ENCODE results near the gene NR2C2.

NR2C2 gene

DNA sequence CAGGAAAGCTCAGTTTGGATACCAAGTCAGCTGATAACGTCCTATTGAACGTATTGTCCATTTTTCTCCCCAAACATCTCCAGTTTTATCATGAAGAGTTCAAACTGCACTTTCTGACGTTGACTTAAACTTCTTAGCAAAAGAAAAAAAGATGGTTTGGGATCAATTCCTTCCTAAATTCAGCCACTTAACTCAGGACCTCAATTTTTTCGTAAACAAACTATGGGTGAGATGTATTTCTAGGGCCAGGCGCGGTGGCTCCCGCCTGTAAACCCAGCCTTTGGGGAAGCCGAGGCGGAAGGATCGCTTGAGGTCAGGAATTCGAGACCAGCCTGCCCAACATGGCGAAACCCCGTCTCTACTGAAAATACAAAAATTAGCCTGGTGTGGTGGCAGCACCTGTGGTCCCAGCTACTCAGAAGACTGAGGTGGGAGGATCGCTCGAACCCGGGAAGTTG lies 118.2 kb downstream of the NR2C2 start:
- DNase-seq: peak; percentile 2

DNA sequence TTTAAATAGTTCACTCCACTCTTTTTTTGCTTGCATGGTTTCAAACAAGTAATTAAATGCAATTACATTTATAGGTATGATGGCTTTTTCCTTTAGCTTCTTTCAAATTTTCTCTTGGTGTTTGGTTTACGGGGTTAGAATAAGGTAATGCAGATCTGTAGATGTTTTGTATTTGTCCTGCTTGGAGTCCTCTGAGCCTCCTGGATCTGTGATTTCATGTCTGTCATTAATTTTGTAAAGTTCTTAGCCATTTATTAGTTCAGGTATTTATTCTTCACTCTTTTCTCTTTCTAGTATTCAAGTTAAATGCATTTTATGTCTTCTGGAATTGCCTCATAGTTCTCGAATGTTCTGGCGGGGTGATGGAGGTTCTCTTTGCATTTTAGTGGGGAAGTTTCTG lies 119.1 kb downstream of the NR2C2 start:
- DNase-seq: no peak

DNA sequence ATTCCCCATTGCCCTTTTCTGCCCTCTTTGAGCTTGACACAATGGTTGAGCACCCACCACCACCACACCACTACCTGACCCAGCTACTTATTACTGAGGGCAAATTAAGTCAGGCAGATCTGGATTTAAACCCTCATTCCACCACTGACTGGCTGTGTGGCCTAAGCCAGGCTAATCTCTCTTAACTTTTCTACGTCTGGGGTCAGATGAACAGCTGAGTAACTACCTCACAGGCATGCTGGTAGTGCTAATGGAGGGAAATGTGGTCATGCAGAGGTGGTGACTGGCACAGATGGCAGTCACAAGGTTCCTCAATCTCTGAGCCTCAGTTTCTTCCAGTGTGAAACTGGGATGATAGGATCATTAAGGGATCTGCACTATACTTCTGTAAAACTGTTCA lies 122.1 kb downstream of the NR2C2 start:
- no peak for DNase-seq

DNA sequence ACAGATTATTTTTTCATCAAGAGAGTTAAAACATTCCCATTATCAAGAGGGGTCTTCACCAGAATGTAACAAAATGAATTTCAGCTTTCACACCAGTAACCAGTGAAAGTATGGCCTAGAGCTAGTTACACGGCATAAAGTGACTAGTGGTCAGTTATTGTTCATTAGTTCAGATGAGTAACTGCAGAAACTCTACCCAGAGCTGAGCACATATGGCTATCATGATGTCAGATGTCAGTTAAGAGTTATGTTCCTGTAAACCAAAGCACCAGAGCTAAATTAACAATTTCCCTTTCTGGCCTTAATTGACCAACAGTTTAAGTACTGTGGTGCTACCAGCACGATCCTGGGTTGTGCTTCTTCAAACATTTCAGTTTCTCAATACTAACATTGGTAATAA lies 124.3 kb downstream of the NR2C2 start:
- DNase-seq: no peak

DNA sequence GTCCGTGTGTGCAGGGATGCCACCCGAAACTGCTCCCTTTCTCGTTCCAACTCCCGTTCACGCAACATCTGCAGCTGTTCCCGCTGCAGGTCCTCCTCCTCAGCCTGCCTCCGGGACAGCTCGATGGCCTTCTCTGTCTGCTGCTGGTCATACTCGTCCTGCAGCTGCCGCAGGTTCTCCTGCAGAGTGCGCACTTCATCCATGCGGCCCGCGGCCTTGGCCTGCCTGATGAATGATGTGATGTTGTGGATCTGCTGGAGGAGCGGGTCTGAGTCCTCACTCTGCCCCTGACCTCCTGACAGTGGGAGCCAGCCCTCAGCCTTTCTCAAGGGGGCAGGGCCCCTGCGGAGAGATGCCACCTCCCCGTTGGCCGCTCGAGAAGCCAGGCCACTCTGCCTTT lies 127.1 kb downstream of the NR2C2 start:
- no peak for DNase-seq

DNA sequence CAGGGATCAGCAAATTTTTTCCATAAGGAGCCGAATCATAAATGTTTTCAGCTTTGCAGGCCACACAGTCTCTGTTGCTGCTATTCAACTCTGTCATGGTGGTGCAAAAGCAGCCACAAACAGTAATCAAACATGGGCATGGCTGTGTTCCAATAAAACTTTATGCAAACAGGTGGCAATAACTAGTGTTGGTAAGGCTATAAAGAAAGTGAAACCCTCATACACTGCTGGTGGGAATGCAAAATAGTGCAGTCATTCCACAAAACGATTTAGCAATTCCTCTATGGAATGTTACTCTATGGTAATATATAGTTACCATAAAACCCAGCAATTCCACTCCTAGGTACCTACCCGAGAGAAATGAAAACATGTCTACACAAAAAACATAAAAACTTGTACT lies 131.7 kb downstream of the NR2C2 start:
- DNase-seq: no peak

DNA sequence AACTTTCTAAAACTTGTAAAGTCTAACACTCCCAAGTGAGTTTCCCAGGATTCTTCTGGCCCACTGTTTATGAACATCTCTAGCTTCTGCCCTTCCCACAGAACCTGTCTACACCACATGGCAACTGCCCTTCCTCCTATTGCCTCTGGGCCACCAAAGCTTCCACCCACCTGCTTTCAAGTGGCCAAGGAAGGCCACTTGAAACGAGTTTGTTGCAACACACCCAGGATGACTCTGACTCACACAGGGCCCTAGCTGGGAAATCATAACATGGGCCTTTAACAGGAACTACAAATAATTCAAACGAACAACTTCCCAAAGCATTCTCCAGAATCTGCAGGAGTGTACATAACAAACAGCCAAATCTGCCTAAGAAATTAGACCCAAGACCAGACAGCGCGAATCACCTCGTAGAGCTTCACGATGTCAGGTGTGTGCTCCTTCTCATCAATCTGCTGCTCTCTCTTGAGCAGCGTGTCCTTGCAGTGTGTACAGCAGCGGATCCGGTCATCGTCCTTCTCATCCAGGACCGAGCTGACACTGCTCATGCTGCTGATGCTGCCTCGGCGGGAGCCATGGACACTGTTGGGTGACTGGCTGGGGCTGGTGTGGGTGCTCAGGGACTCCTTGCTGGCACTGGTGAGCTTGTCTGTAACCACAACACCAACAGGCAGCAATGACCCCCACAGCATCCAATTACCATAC lies 134.7 kb downstream of the NR2C2 start:
- DNase-seq: no peak

DNA sequence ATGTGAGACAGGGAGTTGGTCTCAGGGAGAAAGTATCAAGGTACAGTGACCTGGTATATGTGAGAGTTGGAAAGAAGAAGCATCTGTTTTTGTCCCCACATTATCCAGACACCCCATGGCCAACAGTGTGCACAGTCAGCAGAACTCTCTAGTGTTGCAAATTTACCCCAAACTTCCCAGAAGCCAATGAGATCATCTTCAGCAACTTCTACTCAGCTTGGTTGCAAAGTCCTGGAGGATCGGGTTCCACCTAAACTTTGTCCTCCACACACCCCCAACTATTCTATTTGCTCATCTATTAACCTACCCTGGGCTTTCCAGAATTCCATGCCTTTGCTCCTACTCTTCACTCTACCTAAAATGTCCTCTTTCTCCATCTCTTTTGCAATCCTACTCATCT lies 135.9 kb downstream of the NR2C2 start:
- DNase-seq: no peak

DNA sequence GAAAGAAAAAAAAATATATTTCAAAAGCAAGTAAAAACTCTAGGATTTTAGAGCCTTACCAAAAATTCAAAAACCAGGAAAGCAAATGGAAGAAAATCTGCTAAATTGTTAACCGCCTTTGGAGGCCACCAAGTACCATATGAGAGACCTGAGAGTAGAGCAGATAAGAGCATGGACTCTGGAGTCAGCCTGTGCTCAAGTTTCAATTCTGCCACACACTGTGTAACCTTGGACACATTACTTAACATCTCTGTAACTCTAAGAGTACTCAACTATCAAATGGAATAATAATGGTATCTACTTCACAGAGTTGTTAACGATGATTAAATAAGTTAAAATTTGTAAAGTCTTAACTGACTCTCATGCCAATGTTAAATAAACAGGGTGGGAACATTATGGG lies 138.9 kb downstream of the NR2C2 start:
- no peak for DNase-seq

DNA sequence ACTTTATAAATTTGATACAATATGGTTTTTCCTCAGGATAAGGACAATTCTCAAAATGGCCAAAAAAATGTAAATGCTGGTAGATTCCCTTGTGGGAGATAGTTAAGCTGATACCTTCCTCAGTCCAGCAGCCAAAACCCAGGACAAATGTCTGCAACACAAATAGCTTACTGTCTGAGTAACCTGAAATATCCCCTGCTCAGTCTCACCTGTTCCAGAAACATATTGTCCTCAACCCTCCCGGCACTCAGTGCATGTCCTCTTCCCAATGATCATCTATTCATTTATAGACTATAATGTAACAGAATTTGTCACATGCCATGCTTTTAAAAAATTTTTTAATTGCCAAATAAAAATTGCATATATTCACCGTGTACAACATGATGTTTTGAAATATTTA lies 139.3 kb downstream of the NR2C2 start:
- DNase-seq: no peak

DNA sequence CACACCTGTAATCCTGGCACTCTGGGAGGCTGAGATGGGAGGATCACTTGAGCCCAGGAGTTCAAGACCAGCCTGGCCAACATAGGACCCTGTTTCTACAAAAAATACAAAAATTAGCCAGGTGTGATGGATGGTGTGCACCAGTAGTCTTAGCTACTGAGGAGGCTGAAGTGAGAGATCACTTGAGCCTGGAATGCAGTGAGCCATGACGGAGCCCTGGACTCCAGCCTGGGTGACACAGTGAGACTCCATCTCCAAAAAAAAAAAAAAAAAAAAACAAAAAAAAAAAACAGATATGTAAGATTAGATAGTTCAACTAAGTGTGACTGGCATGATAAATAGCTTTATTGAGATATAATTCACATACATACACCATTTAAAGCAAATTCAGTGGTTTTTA lies 141.8 kb downstream of the NR2C2 start:
- DNase-seq: no peak

DNA sequence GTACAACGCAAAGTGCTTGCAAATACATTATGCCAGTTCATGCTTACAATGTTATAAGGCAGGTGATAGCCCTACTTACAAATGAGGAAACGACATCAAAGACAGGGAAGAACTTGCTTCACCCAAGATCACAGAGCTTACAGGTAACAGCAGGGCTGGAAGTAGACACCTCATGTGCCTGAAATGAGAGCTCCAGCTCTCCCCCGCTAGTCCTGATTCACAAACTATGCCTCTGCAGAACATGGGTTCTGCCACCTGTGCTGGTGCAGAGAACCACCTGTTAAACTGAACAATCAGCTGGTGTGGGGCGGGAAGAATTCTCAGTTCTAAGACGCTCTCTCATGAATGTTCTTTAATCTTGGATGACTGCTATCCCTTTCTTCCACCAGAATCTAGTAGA lies 144.2 kb downstream of the NR2C2 start:
- no peak for DNase-seq

DNA sequence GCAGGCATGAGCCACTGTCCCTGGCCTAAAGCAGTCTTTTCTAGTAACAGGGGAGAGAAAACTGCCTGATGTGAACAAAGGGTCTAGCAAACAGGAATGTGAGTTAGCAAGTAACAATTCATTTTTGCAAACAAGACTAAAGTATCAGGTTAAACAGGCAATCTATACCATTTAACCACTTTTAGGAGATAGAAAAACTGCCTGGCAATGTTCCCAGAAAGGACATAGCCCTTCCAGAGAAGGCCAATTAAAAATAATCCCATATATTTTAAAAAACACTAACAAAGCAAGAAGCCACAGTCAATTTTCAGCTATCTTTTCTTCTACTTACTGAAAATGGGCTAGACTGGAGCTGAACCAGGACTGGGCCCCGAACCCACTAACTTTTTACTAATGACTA lies 145.3 kb downstream of the NR2C2 start:
- DNase-seq: no peak

DNA sequence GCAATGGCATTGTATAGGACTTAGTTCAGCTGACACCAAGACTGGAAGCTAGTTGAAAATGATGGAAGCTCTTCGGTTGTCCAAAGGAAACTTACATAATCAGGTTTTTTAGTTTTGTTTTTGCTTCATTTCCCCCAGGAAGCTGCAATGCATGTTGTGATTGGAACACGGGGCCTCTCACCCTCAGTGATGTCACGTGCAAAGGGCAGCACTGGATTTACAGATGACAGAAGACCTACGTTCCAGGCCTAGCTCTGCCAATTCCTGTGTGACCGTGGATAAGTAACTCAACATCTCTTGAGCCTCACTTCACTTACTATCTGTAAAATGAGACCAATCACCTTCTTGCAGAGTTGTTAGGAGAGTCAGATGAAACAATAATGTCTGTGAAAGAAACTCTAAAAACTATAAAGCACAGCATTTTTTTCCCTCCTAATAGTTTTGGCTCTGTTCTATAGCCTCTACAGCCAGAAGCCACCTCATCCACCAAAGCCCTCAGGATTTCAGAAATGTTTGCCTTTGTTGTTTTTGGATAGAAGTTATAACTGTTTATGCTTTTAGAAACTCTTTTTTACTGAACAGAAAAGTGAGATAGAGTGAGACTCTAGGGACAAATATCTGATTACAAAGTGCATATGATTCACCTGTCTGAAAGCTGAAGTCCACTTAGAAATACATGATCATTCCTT lies 146.9 kb downstream of the NR2C2 start:
- DNase-seq: no peak

DNA sequence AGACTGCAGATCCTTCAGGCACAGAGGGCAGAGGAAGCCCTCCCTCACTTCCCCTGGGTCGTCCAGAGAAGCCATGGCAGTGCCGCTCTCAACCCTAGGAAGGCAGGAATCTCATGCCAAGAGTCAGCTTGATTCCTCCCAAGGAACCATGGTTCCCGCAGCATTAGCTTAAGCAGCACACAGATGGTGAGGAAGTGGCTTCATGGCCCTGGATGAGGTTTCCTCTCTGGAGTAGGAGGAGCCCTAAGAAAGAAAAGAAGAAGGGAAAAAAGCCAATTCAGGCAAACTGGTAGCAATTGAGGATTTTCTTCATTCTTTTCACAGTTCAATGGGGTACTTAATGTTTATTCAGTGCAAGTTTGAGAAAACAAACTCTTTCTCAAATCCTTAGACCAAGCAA lies 148.7 kb downstream of the NR2C2 start:
- DNase-seq: no peak

DNA sequence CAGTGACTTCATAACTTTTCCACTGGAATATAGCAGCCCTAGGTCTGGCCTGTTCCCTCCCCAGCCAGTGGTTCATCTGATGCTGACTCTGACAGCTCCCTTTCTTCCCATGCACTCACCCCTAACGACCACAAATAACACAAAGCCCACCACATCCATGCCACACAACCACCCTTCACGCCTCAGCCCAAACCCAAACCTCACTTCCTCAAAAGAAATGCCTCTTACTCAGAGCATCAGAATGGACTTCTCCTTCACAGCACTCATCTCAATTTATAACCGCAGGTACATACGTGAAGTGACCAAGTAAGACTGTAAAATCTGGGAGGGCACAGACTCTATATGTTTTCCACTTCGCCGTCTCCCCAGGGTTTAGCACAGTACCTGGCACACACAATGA lies 150.5 kb downstream of the NR2C2 start:
- DNase-seq: peak; percentile 47

All from CD4-positive, alpha-beta T cell treated with Interleukin-12 subunit alpha and Interleukin-12 subunit beta, for 1 hour (primary cell).